ENCODE measurements around the gene SEC24D.
A peak's percentile ranks its signal among the peaks of the same experiment; 100 is the strongest.

SEC24D gene

GRCh38 chr4:118829107-118829506 is 6.8 kb downstream of the SEC24D start:
- no peak overlapping the region for H3K4me3 ChIP-seq (ENCODE audit: low read depth, low read length)
- TF ChIP-seq ZEB2 (tag by site-specific recombination; IDR thresholded peaks at IDR 0.05) = no peak
- peak; percentile 80 for TF ChIP-seq ZNF121 (tag by site-specific recombination; IDR thresholded peaks at IDR 0.05)
- no peaks in the 10 kb centered on the region for H3K9me3 ChIP-seq (ENCODE audit: control insufficient read depth, insufficient read depth, low read depth, low read length)
- peaks cover 0 to 38% of the 10 kb centered on the region in 2 experiments; a peak in 2 of 3 replicates for H3K36me3 ChIP-seq (ENCODE audit: control insufficient read depth in 2 of 2, insufficient read depth in 1 of 2, low read length in 2 of 2)
- no peaks in the 10 kb centered on the region; the same call in 1 of the 2 replicates for H3K4me1 ChIP-seq (ENCODE audit: control insufficient read depth, insufficient read depth, low read length)
- ChIA-PET CTCF (no interaction called here), POLR2A (no interaction called here)
- no peak overlapping the region for H3K27ac ChIP-seq (ENCODE audit: extremely low read depth, low read depth, low read length)

GRCh38 chr4:118826723-118827444 is 9.0 kb downstream of the SEC24D start:
- Histone ChIP-seq H3K9me3 (ENCODE audit: control insufficient read depth, insufficient read depth, low read depth, low read length) (no peaks in the 10 kb centered on the region), H3K4me3 (ENCODE audit: low read depth, low read length) (no peak overlapping the region), H3K4me1 (ENCODE audit: control insufficient read depth, insufficient read depth, low read length) (peaks cover 3% of the 10 kb centered on the region), H3K27ac (ENCODE audit: extremely low read depth, low read depth, low read length) (no peak overlapping the region), H3K36me3 (ENCODE audit: control insufficient read depth in 2 of 2, insufficient read depth in 1 of 2, low read length in 2 of 2) (peaks cover 0 to 42% of the 10 kb centered on the region in 2 experiments; a peak in 2 of 3 replicates)
- ChIA-PET CTCF (interaction anchor here (0.6 kb wide), 1 partner anchor 74 kb away, joined by 3 read pairs; no protein-coding TSS in a partner anchor), POLR2A (interaction anchor here (0.6 kb wide), 1 partner anchor 8 kb away, joined by 4 read pairs; no protein-coding TSS in a partner anchor)
- TF ChIP-seq PRDM1 (tag by site-specific recombination; IDR thresholded peaks at IDR 0.05) = peak; percentile 44
- no peak for TF ChIP-seq ZNF521 (tag by site-specific recombination; IDR thresholded peaks at IDR 0.05)
- no peak for TF ChIP-seq ZNF670 (tag by site-specific recombination; IDR thresholded peaks at IDR 0.05; ENCODE audit: low read depth)
- TF ChIP-seq, protein P1, sequence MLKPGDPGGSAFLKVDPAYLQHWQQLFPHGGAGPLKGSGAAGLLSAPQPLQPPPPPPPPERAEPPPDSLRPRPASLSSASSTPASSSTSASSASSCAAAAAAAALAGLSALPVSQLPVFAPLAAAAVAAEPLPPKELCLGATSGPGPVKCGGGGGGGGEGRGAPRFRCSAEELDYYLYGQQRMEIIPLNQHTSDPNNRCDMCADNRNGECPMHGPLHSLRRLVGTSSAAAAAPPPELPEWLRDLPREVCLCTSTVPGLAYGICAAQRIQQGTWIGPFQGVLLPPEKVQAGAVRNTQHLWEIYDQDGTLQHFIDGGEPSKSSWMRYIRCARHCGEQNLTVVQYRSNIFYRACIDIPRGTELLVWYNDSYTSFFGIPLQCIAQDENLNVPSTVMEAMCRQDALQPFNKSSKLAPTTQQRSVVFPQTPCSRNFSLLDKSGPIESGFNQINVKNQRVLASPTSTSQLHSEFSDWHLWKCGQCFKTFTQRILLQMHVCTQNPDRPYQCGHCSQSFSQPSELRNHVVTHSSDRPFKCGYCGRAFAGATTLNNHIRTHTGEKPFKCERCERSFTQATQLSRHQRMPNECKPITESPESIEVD (tag by site-specific recombination; IDR thresholded peaks at IDR 0.05) = no peak
- TF ChIP-seq BCL11A (tag by site-specific recombination; IDR thresholded peaks at IDR 0.05; ENCODE audit: low read depth) = no peak

GRCh38 chr4:118825799-118826198 is 10.1 kb downstream of the SEC24D start:
- ChIA-PET CTCF (no interaction called here), POLR2A (interaction anchor here (0.5 to 1.2 kb wide), 2 partner anchors 10 to 1381 kb away, joined by 3 read pairs; partner anchors contain the start of gene SEC24D)
- no peak overlapping the region for H3K4me3 ChIP-seq (ENCODE audit: low read depth, low read length)
- H3K36me3 ChIP-seq (ENCODE audit: control insufficient read depth in 2 of 2, insufficient read depth in 1 of 2, low read length in 2 of 2) = peaks cover 0 to 38% of the 10 kb centered on the region in 2 experiments; a peak in 2 of 3 replicates
- TF ChIP-seq ZNF544 (tag by site-specific recombination; IDR thresholded peaks at IDR 0.05) (no peak), ZNF292 (tag by site-specific recombination; IDR thresholded peaks at IDR 0.05; ENCODE audit: borderline replicate concordance, low read depth) (no peak), ZNF404 (tag by site-specific recombination; IDR thresholded peaks at IDR 0.05) (no peak), ZNF354C (tag by site-specific recombination; IDR thresholded peaks at IDR 0.05; ENCODE audit: borderline replicate concordance, low read depth) (no peak)
- TF ChIP-seq, protein P2, sequence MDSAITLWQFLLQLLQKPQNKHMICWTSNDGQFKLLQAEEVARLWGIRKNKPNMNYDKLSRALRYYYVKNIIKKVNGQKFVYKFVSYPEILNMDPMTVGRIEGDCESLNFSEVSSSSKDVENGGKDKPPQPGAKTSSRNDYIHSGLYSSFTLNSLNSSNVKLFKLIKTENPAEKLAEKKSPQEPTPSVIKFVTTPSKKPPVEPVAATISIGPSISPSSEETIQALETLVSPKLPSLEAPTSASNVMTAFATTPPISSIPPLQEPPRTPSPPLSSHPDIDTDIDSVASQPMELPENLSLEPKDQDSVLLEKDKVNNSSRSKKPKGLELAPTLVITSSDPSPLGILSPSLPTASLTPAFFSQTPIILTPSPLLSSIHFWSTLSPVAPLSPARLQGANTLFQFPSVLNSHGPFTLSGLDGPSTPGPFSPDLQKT (IDR thresholded peaks at IDR 0.05; ENCODE audit: borderline replicate concordance, low read depth, low read length) = no peak
- TF ChIP-seq, protein P3, sequence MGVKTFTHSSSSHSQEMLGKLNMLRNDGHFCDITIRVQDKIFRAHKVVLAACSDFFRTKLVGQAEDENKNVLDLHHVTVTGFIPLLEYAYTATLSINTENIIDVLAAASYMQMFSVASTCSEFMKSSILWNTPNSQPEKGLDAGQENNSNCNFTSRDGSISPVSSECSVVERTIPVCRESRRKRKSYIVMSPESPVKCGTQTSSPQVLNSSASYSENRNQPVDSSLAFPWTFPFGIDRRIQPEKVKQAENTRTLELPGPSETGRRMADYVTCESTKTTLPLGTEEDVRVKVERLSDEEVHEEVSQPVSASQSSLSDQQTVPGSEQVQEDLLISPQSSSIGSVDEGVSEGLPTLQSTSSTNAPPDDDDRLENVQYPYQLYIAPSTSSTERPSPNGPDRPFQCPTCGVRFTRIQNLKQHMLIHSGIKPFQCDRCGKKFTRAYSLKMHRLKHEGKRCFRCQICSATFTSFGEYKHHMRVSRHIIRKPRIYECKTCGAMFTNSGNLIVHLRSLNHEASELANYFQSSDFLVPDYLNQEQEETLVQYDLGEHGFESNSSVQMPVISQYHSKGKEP (tag by site-specific recombination; IDR thresholded peaks at IDR 0.05) = no peak
- TF ChIP-seq, protein P4, sequence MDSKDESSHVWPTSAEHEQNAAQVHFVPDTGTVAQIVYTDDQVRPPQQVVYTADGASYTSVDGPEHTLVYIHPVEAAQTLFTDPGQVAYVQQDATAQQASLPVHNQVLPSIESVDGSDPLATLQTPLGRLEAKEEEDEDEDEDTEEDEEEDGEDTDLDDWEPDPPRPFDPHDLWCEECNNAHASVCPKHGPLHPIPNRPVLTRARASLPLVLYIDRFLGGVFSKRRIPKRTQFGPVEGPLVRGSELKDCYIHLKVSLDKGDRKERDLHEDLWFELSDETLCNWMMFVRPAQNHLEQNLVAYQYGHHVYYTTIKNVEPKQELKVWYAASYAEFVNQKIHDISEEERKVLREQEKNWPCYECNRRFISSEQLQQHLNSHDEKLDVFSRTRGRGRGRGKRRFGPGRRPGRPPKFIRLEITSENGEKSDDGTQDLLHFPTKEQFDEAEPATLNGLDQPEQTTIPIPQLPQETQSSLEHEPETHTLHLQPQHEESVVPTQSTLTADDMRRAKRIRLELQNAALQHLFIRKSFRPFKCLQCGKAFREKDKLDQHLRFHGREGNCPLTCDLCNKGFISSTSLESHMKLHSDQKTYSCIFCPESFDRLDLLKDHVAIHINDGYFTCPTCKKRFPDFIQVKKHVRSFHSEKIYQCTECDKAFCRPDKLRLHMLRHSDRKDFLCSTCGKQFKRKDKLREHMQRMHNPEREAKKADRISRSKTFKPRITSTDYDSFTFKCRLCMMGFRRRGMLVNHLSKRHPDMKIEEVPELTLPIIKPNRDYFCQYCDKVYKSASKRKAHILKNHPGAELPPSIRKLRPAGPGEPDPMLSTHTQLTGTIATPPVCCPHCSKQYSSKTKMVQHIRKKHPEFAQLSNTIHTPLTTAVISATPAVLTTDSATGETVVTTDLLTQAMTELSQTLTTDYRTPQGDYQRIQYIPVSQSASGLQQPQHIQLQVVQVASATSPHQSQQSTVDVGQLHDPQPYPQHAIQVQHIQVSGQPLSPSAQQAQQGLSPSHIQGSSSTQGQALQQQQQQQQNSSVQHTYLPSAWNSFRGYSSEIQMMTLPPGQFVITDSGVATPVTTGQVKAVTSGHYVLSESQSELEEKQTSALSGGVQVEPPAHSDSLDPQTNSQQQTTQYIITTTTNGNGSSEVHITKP (tag by site-specific recombination; IDR thresholded peaks at IDR 0.05) = no peak
- H3K27ac ChIP-seq (ENCODE audit: extremely low read depth, low read depth, low read length) = no peak overlapping the region
- H3K4me1 ChIP-seq (ENCODE audit: control insufficient read depth, insufficient read depth, low read length) = peaks cover 3% of the 10 kb centered on the region
- no peaks in the 10 kb centered on the region for H3K9me3 ChIP-seq (ENCODE audit: control insufficient read depth, insufficient read depth, low read depth, low read length)

Data from HEK293 (cell line).